Astrocyte (in vitro differentiated cells and primary cell): ENCODE data around the gene CABP7. TPM values are rescaled to one million over a fixed set of nuclear protein-coding genes. Genes with fewer than 3 reads are reported as not detected.

Experiments
- DNase-seq: peaks from one replicate; pipeline ENCODE4 v3.0.0-alpha.2; 2010; ENCODE audit warnings: low read depth
- FAIRE-seq: peaks from 2 replicates; lab custom pipeline; 2011; peaks lifted over from hg19 to GRCh38; lab: Jason Lieb, UNC
- H2AFZ ChIP-seq: 2 replicates; pipeline ENCODE4 v1.6.0; 2012; ENCODE audit warnings: low read depth, low read length, inconsistent platforms
- H3K27ac ChIP-seq: 2 replicates; pipeline ENCODE4 v1.5.1; 2011; ENCODE audit warnings: low read depth, low read length, inconsistent platforms
- H3K27me3 ChIP-seq: 2 replicates; pipeline ENCODE4 v1.6.0; 2011; ENCODE audit warnings: low read length, inconsistent platforms; ENCODE audit not compliant: insufficient read depth
- H3K36me3 ChIP-seq: 2 replicates; pipeline ENCODE4 v1.5.1; 2011; ENCODE audit warnings: low read length, inconsistent platforms; ENCODE audit not compliant: insufficient read depth
- H3K4me1 ChIP-seq: 2 replicates; pipeline ENCODE4 v1.5.1; 2011; ENCODE audit warnings: low read length, inconsistent platforms; ENCODE audit not compliant: insufficient read depth
- H3K4me2 ChIP-seq: 2 replicates; pipeline ENCODE4 v1.6.0; 2012; ENCODE audit warnings: low read length, inconsistent platforms
- H3K4me3 ChIP-seq: 2 replicates; pipeline ENCODE4 v1.5.1; 2011; ENCODE audit warnings: low read depth, mild to moderate bottlenecking, low read length, inconsistent platforms; ENCODE audit not compliant: insufficient read depth
- H3K79me2 ChIP-seq: 2 replicates; pipeline ENCODE4 v1.6.0; 2012; ENCODE audit warnings: mild to moderate bottlenecking, low read length, inconsistent platforms; ENCODE audit not compliant: insufficient read depth
- H3K9ac ChIP-seq: 2 replicates; pipeline ENCODE4 v1.6.0; 2012; ENCODE audit warnings: mild to moderate bottlenecking, low read length, inconsistent platforms
- H3K9me3 ChIP-seq: 2 replicates; pipeline ENCODE4 v1.5.1; 2012; ENCODE audit warnings: low read depth, mild to moderate bottlenecking, low read length, inconsistent platforms; ENCODE audit not compliant: insufficient read depth
- H4K20me1 ChIP-seq: 2 replicates; pipeline ENCODE4 v1.6.0; 2012; ENCODE audit warnings: low read length, inconsistent platforms; ENCODE audit not compliant: insufficient read depth
- H3K27ac Mint-ChIP-seq: one replicate; pipeline ENCODE4 v1.8.0; 2021; ENCODE audit warnings: mild to moderate bottlenecking, mixed read lengths; ENCODE audit not compliant: unreplicated experiment
- H3K27me3 Mint-ChIP-seq: one replicate; pipeline ENCODE4 v1.8.0; 2021; ENCODE audit warnings: low read depth, mixed read lengths; ENCODE audit not compliant: unreplicated experiment
- H3K36me3 Mint-ChIP-seq: one replicate; pipeline ENCODE4 v1.8.0; 2021; ENCODE audit warnings: low read depth, mixed read lengths; ENCODE audit not compliant: unreplicated experiment
- H3K4me1 Mint-ChIP-seq: one replicate; pipeline ENCODE4 v1.8.0; 2021; ENCODE audit warnings: low read depth, mixed read lengths; ENCODE audit not compliant: unreplicated experiment
- H3K4me3 Mint-ChIP-seq: one replicate; pipeline ENCODE4 v1.8.0; 2021; ENCODE audit warnings: mild to moderate bottlenecking, moderate library complexity, mixed read lengths; ENCODE audit not compliant: unreplicated experiment
- H3K9me3 Mint-ChIP-seq: one replicate; pipeline ENCODE4 v1.8.0; 2021; ENCODE audit warnings: mild to moderate bottlenecking, mixed read lengths; ENCODE audit not compliant: unreplicated experiment
- EZH2 ChIP-seq: IDR thresholded peaks from 2 replicates; pipeline ENCODE4 v1.6.1; 2012; ENCODE audit warnings: mild to moderate bottlenecking, low read length, inconsistent platforms; ENCODE audit not compliant: insufficient read depth
- total RNA-seq: library from RNA; stranded (reverse); gene quantifications from 2 replicates; pipeline ENCODE4 v1.2.1, GENCODE V29; 2021
- TF ChIP-seq, protein P1 (sequence below): IDR thresholded peaks from 2 replicates; pipeline ENCODE4 v1.5.1; 2011; ENCODE audit warnings: low read depth, mild to moderate bottlenecking, inconsistent platforms, low read length, moderate library complexity; ENCODE audit not compliant: insufficient read depth

The CABP7 gene
- total RNA-seq, 1 donor from 2014 or later, result not detected

- Histone ChIP-seq H3K27ac (no peak overlapping the region), H3K36me3 (peaks cover 2% of the 10 kb centered on the region), H3K4me1 (no peaks in the 10 kb centered on the region), H3K9ac (no peak overlapping the region), H3K4me3 (no peak overlapping the region), H3K4me2 (no peak overlapping the region), H2AFZ (no peak overlapping the region), H3K27me3 (no peaks in the 10 kb centered on the region), H3K79me2 (no peaks in the 10 kb centered on the region), H3K9me3 (no peaks in the 10 kb centered on the region), H4K20me1 (no peaks in the 10 kb centered on the region)
- Mint-ChIP-seq H3K27ac (no peak overlapping the region), H3K4me1 (no peaks in the 10 kb centered on the region), H3K36me3 (peaks cover 20% of the 10 kb centered on the region), H3K9me3 (no peaks in the 10 kb centered on the region), H3K27me3 (no peaks in the 10 kb centered on the region), H3K4me3 (no peak overlapping the region)
- no peak for FAIRE-seq
- no peak for DNase-seq
- TF ChIP-seq EZH2, result no peak
- TF ChIP-seq, protein P1, sequence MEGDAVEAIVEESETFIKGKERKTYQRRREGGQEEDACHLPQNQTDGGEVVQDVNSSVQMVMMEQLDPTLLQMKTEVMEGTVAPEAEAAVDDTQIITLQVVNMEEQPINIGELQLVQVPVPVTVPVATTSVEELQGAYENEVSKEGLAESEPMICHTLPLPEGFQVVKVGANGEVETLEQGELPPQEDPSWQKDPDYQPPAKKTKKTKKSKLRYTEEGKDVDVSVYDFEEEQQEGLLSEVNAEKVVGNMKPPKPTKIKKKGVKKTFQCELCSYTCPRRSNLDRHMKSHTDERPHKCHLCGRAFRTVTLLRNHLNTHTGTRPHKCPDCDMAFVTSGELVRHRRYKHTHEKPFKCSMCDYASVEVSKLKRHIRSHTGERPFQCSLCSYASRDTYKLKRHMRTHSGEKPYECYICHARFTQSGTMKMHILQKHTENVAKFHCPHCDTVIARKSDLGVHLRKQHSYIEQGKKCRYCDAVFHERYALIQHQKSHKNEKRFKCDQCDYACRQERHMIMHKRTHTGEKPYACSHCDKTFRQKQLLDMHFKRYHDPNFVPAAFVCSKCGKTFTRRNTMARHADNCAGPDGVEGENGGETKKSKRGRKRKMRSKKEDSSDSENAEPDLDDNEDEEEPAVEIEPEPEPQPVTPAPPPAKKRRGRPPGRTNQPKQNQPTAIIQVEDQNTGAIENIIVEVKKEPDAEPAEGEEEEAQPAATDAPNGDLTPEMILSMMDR, result no peak
Measured at GRCh38 chr22:29741926-29742325, 22.1 kb downstream of the CABP7 start.

DNA sequence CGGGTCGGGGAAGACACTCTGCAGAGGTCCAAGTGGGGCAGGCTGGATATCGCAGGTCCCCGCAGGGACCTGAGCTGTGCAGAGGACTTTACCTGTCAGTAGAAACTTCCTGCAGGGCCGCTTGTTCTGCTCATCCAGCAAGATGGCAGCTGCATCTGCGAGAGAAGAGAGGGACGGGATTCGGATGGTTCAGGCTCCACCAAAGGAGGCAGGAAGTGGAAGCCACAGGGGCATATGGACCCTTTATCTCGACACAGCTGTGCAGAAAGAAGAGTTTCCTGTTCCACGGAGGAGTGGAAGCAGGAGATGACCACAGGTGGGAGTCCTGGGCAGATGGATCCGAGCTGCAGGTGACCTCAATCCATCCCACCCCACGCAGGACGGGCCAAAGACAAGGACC lies 22.5 kb downstream of the CABP7 start:
- no peak overlapping the region for H3K27ac Mint-ChIP-seq
- no peak overlapping the region for H3K27ac ChIP-seq
- no peaks in the 10 kb centered on the region for H3K4me1 Mint-ChIP-seq
- DNase-seq (no peak), FAIRE-seq (no peak)
- H3K27me3 ChIP-seq, result no peaks in the 10 kb centered on the region
- H4K20me1 ChIP-seq, result no peaks in the 10 kb centered on the region
- H3K4me3 Mint-ChIP-seq, result no peak overlapping the region
- no peaks in the 10 kb centered on the region for H3K27me3 Mint-ChIP-seq
- no peak overlapping the region for H2AFZ ChIP-seq
- no peaks in the 10 kb centered on the region for H3K79me2 ChIP-seq
- H3K9me3 Mint-ChIP-seq, result no peaks in the 10 kb centered on the region
- no peak overlapping the region for H3K4me2 ChIP-seq
- no peak overlapping the region for H3K9ac ChIP-seq
- H3K36me3 Mint-ChIP-seq, result peaks cover 18% of the 10 kb centered on the region
- no peak overlapping the region for H3K4me3 ChIP-seq
- no peaks in the 10 kb centered on the region for H3K9me3 ChIP-seq
- TF ChIP-seq, protein P1, result no peak
- no peak for TF ChIP-seq EZH2
- peaks cover 2% of the 10 kb centered on the region for H3K36me3 ChIP-seq
- H3K4me1 ChIP-seq, result no peaks in the 10 kb centered on the region

- Histone ChIP-seq H3K4me3 (no peak overlapping the region), H3K27ac (no peak overlapping the region), H3K4me2 (no peak overlapping the region), H3K9ac (no peak overlapping the region), H3K4me1 (no peaks in the 10 kb centered on the region), H3K9me3 (no peaks in the 10 kb centered on the region), H3K36me3 (peaks cover 2% of the 10 kb centered on the region), H3K79me2 (no peaks in the 10 kb centered on the region), H3K27me3 (no peaks in the 10 kb centered on the region), H2AFZ (no peak overlapping the region), H4K20me1 (no peaks in the 10 kb centered on the region)
- DNase-seq, result no peak
- no peaks in the 10 kb centered on the region for H3K4me1 Mint-ChIP-seq
- H3K36me3 Mint-ChIP-seq, result peaks cover 20% of the 10 kb centered on the region
- no peaks in the 10 kb centered on the region for H3K9me3 Mint-ChIP-seq
- TF ChIP-seq EZH2, result no peak
- TF ChIP-seq, protein P1, result no peak
- H3K27me3 Mint-ChIP-seq, result no peaks in the 10 kb centered on the region
- H3K27ac Mint-ChIP-seq, result no peak overlapping the region
- no peak for FAIRE-seq
- no peak overlapping the region for H3K4me3 Mint-ChIP-seq
Measured at GRCh38 chr22:29744902-29745301, 25.1 kb downstream of the CABP7 start.
